ENCODE data around the gene GPR83.
"Not testable (repeated sequence)": the region's sequence is repeated elsewhere in the genome, so short reads cannot be mapped to it uniquely, and the experiment has no call there.

The GPR83 gene

DNA sequence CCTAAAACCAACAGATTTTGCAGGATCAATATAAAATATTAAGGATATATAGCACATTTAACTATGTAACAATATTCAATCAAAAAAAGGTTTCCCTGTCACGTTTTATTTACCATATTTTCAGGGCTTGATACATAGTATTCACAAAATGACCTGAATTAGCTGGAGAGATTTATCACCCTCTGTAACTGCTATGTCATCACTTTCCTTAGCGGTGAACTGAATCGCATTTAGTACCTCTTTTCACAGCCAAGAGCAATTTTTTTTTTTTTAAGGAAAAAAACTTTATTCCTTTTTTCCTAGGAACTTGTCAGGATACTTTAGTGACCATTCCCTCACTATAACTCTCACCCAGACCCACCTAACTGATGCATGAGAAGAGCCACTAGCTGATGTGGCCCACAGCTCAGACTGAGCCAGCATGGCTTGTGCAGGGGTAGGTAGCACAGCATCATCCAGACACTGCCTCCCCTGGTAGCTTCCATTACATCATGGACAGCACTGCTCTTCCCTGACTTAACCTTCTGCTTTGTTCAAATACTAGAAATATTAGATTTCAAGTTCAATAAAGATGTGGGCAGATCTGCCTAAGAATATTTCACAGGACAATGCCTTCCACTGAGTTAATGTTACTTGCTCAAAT lies 17.0 kb upstream of the GPR83 start:
- Histone ChIP-seq H3K27ac (ENCODE audit: insufficient read depth, low read length, poor library complexity, severe bottlenecking) (no peak overlapping the region), H3K4me1 (ENCODE audit: control insufficient read depth, insufficient read depth, low read length, poor library complexity, severe bottlenecking) (no peaks in the 10 kb centered on the region), H3K36me3 (ENCODE audit: control insufficient read depth, insufficient read depth, low read length) (no peaks in the 10 kb centered on the region), H3K27me3 (replicated peaks; ENCODE audit: control insufficient read depth, insufficient read depth, low read length, poor library complexity, severe bottlenecking) (no peaks in the 10 kb centered on the region), H3K4me3 (ENCODE audit: insufficient read depth, low read depth, low read length, poor library complexity, severe bottlenecking) (no peak overlapping the region), H3K9me3 (ENCODE audit: control insufficient read depth, low read length) (no peaks in the 10 kb centered on the region)
- DNase-seq: no peak

DNA sequence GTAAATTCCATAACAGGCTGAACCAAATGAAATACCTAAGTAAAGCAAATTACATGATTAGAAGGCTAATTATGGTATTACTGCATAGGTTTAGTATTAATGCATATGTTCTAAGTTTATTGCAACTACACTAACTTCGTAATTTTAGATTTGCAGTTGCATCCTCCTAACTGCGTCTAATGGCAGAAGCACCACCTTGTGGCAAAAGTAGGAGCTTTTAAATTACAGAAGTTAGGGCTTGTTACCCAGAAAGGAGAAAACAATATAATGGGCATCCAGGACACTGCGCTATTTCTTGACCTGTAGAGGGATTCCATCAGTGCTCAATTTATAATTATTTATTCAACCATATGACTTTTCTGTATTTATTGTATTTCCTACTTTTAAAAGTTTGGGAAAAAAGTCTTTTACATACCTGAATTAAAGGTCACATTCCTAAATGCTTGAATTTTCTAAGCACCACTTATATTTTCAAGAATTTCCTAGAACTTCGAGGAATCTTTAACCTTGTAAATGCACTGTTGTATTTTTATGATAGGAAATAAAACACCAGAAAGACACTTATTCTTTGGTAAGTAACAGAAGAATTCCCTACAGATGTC lies 16.3 kb upstream of the GPR83 start:
- Histone ChIP-seq H3K9me3 (ENCODE audit: control insufficient read depth, low read length) (no peaks in the 10 kb centered on the region), H3K4me1 (ENCODE audit: control insufficient read depth, insufficient read depth, low read length, poor library complexity, severe bottlenecking) (no peaks in the 10 kb centered on the region), H3K4me3 (ENCODE audit: insufficient read depth, low read depth, low read length, poor library complexity, severe bottlenecking) (no peak overlapping the region), H3K27me3 (replicated peaks; ENCODE audit: control insufficient read depth, insufficient read depth, low read length, poor library complexity, severe bottlenecking) (no peaks in the 10 kb centered on the region), H3K27ac (ENCODE audit: insufficient read depth, low read length, poor library complexity, severe bottlenecking) (no peak overlapping the region), H3K36me3 (ENCODE audit: control insufficient read depth, insufficient read depth, low read length) (no peaks in the 10 kb centered on the region)
- DNase-seq: no peak

DNA sequence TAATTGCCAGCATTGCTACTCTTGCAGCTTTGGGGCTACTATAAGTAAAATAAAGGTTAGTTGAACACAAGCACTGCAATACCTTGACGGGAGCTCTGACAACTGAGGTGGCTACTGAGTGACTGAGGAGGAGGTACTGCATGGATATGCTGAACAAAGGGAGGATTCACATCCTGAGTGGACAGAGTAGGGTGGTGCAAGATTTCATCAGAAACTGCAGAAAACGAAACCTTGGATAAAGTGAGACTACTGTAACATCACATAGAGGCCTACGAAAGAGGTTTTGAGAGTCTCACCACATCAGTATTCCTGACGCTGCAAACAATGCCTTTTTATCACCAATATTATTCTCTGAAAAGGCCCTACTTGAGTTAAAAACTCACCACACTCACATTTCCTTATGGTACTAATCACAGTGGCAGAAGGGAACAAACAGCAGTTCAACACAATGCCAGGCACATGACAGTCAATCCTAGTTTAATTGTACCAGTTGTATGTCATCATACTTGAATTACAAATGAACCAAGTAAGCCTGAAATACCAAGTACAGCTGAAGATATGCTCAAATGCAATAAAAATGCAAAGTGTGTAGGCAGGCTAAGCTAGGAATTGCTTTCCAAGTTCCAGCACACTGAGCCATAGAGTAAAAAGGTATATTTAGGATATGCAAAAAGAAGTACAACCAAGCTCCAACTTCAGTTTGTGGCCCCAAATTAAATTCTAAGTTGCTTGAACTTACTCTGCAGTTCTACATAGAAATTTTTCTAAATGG lies 4.0 kb upstream of the GPR83 start:
- Histone ChIP-seq H3K27me3 (replicated peaks; ENCODE audit: control insufficient read depth, insufficient read depth, low read length, poor library complexity, severe bottlenecking) (no peaks in the 10 kb centered on the region), H3K36me3 (ENCODE audit: control insufficient read depth, insufficient read depth, low read length) (no peaks in the 10 kb centered on the region), H3K4me3 (ENCODE audit: insufficient read depth, low read depth, low read length, poor library complexity, severe bottlenecking) (no peak overlapping the region), H3K9me3 (ENCODE audit: control insufficient read depth, low read length) (no peaks in the 10 kb centered on the region), H3K27ac (ENCODE audit: insufficient read depth, low read length, poor library complexity, severe bottlenecking) (no peak overlapping the region), H3K4me1 (ENCODE audit: control insufficient read depth, insufficient read depth, low read length, poor library complexity, severe bottlenecking) (no peaks in the 10 kb centered on the region)
- DNase-seq: no peak

DNA sequence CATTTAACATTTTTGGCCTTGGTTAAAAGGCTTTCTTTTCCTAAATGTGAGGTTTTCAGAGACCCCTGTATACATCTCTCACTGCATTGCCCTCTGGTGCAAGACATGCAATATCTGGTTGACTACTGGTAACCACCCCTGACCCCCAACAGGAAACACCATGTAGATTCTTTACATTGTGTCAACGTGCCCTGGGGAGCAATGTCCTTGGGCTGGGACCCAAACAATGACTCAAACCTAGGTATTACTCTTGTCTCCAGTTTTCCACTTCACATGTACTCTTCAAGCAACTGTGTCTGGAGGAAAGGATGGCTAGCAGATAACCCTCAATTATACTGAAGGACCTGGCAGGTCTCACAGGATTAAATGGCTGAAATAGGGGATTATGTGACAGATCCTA lies 1.1 kb upstream of the GPR83 start:
- Histone ChIP-seq H3K9me3 (ENCODE audit: control insufficient read depth, low read length) (no peaks in the 10 kb centered on the region), H3K27ac (ENCODE audit: insufficient read depth, low read length, poor library complexity, severe bottlenecking) (no peak overlapping the region), H3K4me3 (ENCODE audit: insufficient read depth, low read depth, low read length, poor library complexity, severe bottlenecking) (no peak overlapping the region), H3K4me1 (ENCODE audit: control insufficient read depth, insufficient read depth, low read length, poor library complexity, severe bottlenecking) (no peaks in the 10 kb centered on the region), H3K36me3 (ENCODE audit: control insufficient read depth, insufficient read depth, low read length) (no peaks in the 10 kb centered on the region), H3K27me3 (replicated peaks; ENCODE audit: control insufficient read depth, insufficient read depth, low read length, poor library complexity, severe bottlenecking) (no peaks in the 10 kb centered on the region)
- no peak for DNase-seq

DNA sequence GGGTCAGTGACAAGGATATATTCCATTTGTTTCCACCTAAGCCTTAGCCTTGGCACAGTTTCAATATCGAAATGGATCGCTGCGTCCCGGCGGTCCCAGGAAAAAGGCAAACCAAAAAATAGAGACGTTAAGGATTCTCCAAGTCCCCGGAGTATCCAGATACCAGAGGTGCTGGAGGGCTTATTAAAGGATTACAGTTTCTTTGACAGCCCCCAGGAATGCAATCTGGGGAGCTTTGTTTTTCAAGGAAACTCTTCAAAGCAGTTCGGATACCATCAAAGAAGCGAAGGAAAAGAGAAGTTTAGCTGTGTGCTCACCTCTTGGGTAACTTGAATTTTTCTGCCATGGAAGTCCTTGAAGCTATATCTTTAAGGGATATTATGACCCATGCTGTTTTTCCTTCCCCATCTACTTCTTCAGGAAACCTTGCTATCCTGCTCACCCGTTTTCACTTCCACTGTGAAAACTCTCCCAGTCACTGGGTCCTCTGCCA lies 600 bp upstream of the GPR83 start:
- DNase-seq: no peak
- Histone ChIP-seq H3K4me3 (ENCODE audit: insufficient read depth, low read depth, low read length, poor library complexity, severe bottlenecking) (no peak overlapping the region), H3K27me3 (replicated peaks; ENCODE audit: control insufficient read depth, insufficient read depth, low read length, poor library complexity, severe bottlenecking) (no peaks in the 10 kb centered on the region), H3K4me1 (ENCODE audit: control insufficient read depth, insufficient read depth, low read length, poor library complexity, severe bottlenecking) (no peaks in the 10 kb centered on the region), H3K36me3 (ENCODE audit: control insufficient read depth, insufficient read depth, low read length) (no peaks in the 10 kb centered on the region), H3K9me3 (ENCODE audit: control insufficient read depth, low read length) (no peaks in the 10 kb centered on the region), H3K27ac (ENCODE audit: insufficient read depth, low read length, poor library complexity, severe bottlenecking) (no peak overlapping the region)

DNA sequence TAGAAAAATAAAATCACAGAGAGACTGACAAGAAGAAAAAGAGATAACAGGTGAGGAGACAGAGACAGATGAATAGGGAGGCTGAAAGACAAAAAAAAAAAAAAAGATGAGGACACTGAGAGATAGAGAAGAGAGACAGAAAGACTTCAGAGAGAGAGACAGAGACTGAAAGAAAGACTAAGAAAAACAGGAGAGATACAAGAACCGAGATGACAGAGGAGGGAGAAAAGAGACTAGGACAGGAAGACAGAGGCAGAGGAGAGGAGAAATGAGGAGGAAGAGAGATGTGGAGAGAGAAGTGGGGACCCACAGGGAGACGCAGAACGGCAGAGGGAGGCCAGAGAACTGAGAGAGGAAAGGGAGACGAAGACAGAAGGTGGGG lies 771 bp downstream of the GPR83 start:
- H3K36me3 ChIP-seq (ENCODE audit: control insufficient read depth, insufficient read depth, low read length): no peaks in the 10 kb centered on the region
- no peak overlapping the region for H3K27ac ChIP-seq (ENCODE audit: insufficient read depth, low read length, poor library complexity, severe bottlenecking)
- no peaks in the 10 kb centered on the region for H3K4me1 ChIP-seq (ENCODE audit: control insufficient read depth, insufficient read depth, low read length, poor library complexity, severe bottlenecking)
- DNase-seq: no peak
- no peaks in the 10 kb centered on the region for H3K9me3 ChIP-seq (ENCODE audit: control insufficient read depth, low read length)
- no peaks in the 10 kb centered on the region for H3K27me3 ChIP-seq (replicated peaks; ENCODE audit: control insufficient read depth, insufficient read depth, low read length, poor library complexity, severe bottlenecking)
- H3K4me3 ChIP-seq (ENCODE audit: insufficient read depth, low read depth, low read length, poor library complexity, severe bottlenecking): no peak overlapping the region

DNA sequence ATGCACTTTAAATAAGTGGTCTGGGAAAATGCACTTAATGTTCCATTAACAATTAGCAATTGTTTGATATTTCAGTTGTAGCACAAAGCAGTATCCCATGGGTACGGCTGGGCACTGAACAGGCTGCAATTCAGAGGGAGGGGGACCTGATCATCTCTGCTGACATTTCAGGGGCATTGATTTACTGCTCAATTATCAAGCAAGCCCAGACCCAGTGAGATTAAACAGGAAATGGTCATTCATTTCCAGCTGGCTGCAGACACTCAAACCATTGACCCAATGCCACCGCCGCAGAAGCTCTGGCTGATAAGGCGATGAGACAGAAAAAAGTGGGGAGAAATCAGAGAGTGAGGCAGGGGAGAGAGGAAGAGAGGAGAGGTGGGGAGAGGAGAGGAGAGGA lies 1.2 kb downstream of the GPR83 start:
- no peaks in the 10 kb centered on the region for H3K4me1 ChIP-seq (ENCODE audit: control insufficient read depth, insufficient read depth, low read length, poor library complexity, severe bottlenecking)
- no peak overlapping the region for H3K27ac ChIP-seq (ENCODE audit: insufficient read depth, low read length, poor library complexity, severe bottlenecking)
- H3K27me3 ChIP-seq (replicated peaks; ENCODE audit: control insufficient read depth, insufficient read depth, low read length, poor library complexity, severe bottlenecking): no peaks in the 10 kb centered on the region
- DNase-seq: no peak
- H3K9me3 ChIP-seq (ENCODE audit: control insufficient read depth, low read length): no peaks in the 10 kb centered on the region
- H3K4me3 ChIP-seq (ENCODE audit: insufficient read depth, low read depth, low read length, poor library complexity, severe bottlenecking): no peak overlapping the region
- no peaks in the 10 kb centered on the region for H3K36me3 ChIP-seq (ENCODE audit: control insufficient read depth, insufficient read depth, low read length)

DNA sequence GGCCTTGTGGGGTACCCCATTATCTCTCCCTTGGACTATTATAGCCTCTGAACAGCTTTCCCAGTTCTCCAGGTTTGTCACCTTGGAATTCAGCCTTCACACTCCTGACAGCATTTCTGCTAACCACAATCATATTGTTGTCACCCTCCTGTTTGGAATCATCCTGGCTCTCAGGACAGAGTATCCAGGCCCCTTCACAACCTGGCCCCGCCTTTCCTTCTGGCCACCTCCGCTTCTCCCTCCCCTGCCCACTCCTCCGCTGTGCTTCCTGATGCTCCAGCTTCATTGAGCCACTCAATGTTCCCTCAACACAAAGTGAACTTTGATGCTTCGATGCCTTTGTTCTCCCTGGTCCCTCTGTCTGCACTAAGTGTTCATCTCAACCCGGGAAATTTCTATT lies 3.1 kb downstream of the GPR83 start:
- Histone ChIP-seq H3K4me1 (ENCODE audit: control insufficient read depth, insufficient read depth, low read length, poor library complexity, severe bottlenecking) (no peaks in the 10 kb centered on the region), H3K9me3 (ENCODE audit: control insufficient read depth, low read length) (no peaks in the 10 kb centered on the region), H3K27ac (ENCODE audit: insufficient read depth, low read length, poor library complexity, severe bottlenecking) (no peak overlapping the region), H3K27me3 (replicated peaks; ENCODE audit: control insufficient read depth, insufficient read depth, low read length, poor library complexity, severe bottlenecking) (no peaks in the 10 kb centered on the region), H3K36me3 (ENCODE audit: control insufficient read depth, insufficient read depth, low read length) (no peaks in the 10 kb centered on the region), H3K4me3 (ENCODE audit: insufficient read depth, low read depth, low read length, poor library complexity, severe bottlenecking) (no peak overlapping the region)
- DNase-seq: no peak

DNA sequence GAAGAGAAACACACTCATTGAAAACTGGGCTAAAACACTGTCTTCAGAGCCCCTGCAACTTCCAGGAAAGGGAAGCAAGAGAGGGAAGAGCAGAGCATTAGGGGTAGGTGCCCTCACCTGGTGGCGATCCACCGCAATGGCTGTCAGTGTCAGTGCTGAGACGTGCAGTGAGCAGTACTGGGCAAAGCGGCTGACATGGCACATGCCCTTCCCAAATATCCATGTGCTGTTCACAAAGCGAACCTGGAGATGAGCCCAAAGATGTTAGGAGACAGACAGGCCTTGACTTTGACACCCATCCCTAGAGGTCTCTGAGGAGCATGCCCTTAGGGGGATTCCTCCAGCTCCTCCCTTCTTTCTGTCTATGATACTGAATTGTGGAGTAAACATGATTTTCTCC lies 4.9 kb downstream of the GPR83 start:
- H3K4me1 ChIP-seq (ENCODE audit: control insufficient read depth, insufficient read depth, low read length, poor library complexity, severe bottlenecking): no peaks in the 10 kb centered on the region
- no peaks in the 10 kb centered on the region for H3K27me3 ChIP-seq (replicated peaks; ENCODE audit: control insufficient read depth, insufficient read depth, low read length, poor library complexity, severe bottlenecking)
- H3K4me3 ChIP-seq (ENCODE audit: insufficient read depth, low read depth, low read length, poor library complexity, severe bottlenecking): no peak overlapping the region
- no peak for DNase-seq
- H3K36me3 ChIP-seq (ENCODE audit: control insufficient read depth, insufficient read depth, low read length): no peaks in the 10 kb centered on the region
- H3K27ac ChIP-seq (ENCODE audit: insufficient read depth, low read length, poor library complexity, severe bottlenecking): no peak overlapping the region
- H3K9me3 ChIP-seq (ENCODE audit: control insufficient read depth, low read length): no peaks in the 10 kb centered on the region

DNA sequence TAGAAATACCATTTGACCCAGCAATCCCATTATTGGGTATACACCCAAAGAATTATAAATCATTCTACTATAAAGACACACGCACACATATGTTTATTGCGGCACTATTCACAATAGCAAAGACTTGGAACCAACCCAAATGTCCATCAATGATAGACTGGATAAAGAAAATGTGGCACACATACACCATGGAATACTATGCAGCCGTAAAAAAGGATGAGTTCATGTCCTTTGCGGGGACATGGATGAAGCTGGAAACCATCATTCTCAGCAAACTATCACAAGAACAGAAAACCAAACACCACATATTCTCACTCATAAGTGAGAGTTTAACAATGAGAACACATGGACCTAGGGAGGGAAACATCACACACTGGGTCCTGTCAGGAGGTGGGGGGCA lies 9.3 kb downstream of the GPR83 start:
- not testable (repeated sequence) for H3K4me1 ChIP-seq (ENCODE audit: control insufficient read depth, insufficient read depth, low read length, poor library complexity, severe bottlenecking); H3K9me3 ChIP-seq (ENCODE audit: control insufficient read depth, low read length); H3K36me3 ChIP-seq (ENCODE audit: control insufficient read depth, insufficient read depth, low read length); H3K27ac ChIP-seq (ENCODE audit: insufficient read depth, low read length, poor library complexity, severe bottlenecking); DNase-seq; H3K27me3 ChIP-seq (replicated peaks; ENCODE audit: control insufficient read depth, insufficient read depth, low read length, poor library complexity, severe bottlenecking); H3K4me3 ChIP-seq (ENCODE audit: insufficient read depth, low read depth, low read length, poor library complexity, severe bottlenecking)
